Measurements from ENCODE around the gene ADAM8.

DNA sequence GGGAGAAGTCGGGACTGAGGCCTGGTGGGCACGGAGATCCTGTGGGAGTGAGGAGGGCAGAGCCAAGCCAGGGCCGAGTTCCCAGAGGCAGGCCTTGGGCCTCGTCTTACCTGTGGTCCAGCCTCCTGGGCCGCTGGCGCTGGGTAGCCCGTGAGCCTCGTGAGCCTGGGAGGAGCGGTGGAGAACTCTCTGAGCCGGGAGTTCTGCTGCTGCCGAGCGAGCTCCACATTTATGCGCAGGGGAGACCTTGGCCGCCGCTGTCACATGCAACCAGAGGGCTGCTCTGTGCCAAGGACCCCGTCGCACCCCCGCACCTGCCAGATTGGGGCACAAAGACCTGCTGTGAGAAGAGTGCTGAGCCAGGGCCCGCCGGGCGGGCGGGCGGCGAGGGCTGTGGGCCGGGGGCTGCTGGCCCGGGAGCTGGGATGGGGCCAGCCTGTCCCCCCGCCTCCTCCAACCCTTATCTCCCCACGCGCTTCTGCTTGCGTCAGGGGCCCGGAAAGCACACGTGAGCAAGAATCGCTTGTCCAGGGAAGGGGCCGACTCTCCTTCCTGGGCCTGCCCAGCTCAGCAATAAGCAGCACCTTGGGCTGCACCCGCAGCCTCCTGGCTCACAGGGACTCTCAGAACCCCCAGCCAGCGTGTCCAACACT, 28.9 kb downstream of the ADAM8 start:
- TF ChIP-seq, protein P1, sequence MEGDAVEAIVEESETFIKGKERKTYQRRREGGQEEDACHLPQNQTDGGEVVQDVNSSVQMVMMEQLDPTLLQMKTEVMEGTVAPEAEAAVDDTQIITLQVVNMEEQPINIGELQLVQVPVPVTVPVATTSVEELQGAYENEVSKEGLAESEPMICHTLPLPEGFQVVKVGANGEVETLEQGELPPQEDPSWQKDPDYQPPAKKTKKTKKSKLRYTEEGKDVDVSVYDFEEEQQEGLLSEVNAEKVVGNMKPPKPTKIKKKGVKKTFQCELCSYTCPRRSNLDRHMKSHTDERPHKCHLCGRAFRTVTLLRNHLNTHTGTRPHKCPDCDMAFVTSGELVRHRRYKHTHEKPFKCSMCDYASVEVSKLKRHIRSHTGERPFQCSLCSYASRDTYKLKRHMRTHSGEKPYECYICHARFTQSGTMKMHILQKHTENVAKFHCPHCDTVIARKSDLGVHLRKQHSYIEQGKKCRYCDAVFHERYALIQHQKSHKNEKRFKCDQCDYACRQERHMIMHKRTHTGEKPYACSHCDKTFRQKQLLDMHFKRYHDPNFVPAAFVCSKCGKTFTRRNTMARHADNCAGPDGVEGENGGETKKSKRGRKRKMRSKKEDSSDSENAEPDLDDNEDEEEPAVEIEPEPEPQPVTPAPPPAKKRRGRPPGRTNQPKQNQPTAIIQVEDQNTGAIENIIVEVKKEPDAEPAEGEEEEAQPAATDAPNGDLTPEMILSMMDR (conservative IDR thresholded peaks at IDR 0.05; ENCODE audit: low read length), result no peak
- TF ChIP-seq EZH2phosphoT487 (IDR thresholded peaks at IDR 0.05; ENCODE audit: borderline replicate concordance, low read depth, low read length), result no peak

All from OCI-LY7 (cell line).